AG04450 (cell line): ENCODE measurements around the gene PPP4C. TPM values are rescaled to one million over a fixed set of nuclear protein-coding genes. Genes with fewer than 3 reads are reported as not detected.
"Not testable (repeated sequence)": the region's sequence is repeated elsewhere in the genome, so short reads cannot be mapped to it uniquely, and the experiment has no call there.

Experiments
- CTCF ChIA-PET: fragments of 300-600, 350-600 bp; formaldehyde crosslinking; extraction: SDS; loops from one replicate; lab custom pipeline; 2022; ENCODE audit warnings: antibody characterized with exemption, inconsistent platforms; lab: Charles Lee
- POLR2A ChIA-PET: fragments of 350-600 bp; formaldehyde crosslinking; extraction: SDS; loops from one replicate; lab custom pipeline; 2021; ENCODE audit warnings: antibody characterized with exemption, inconsistent platforms; lab: Yijun Ruan, JAX
- DNase-seq: peaks from one replicate; pipeline ENCODE4 v3.0.0-alpha.2; 2011; ENCODE audit warnings: low read depth, low spot score
- H3K27ac ChIP-seq: one replicate; pipeline ENCODE4 v1.5.1; 2012; ENCODE audit warnings: low read depth, low read length, control low read depth
- H3K27me3 ChIP-seq: one replicate; pipeline ENCODE4 v1.6.0; 2012; ENCODE audit warnings: low read length; ENCODE audit not compliant: control insufficient read depth, insufficient read depth
- H3K4me3 ChIP-seq: 2 replicates; pipeline ENCODE4 v1.5.1; 2011; ENCODE audit warnings: mild to moderate bottlenecking, low read depth, low read length, control low read depth
- H3K9me3 ChIP-seq: 2 replicates; pipeline ENCODE4 v1.5.1; 2012; ENCODE audit warnings: low read length; ENCODE audit not compliant: control insufficient read depth, insufficient read depth
- CTCF ChIP-seq: IDR thresholded peaks from 2 replicates; pipeline ENCODE4 v1.5.1; 2011; ENCODE audit warnings: low read depth, low read length, control low read depth, inconsistent platforms
- polyA plus RNA-seq: library from polyadenylated mRNA; depleted of rRNA; stranded (reverse); fragments of >200 nt; gene quantifications from 2 replicates; pipeline ENCODE4 v1.2.3, GENCODE V29; 2011; rRNA removed

Gene PPP4C
- polyA plus RNA-seq, 1 experiment: 112 TPM

- Histone ChIP-seq H3K27me3 (no peaks in the 10 kb centered on the region), H3K27ac (no peak overlapping the region), H3K9me3 (no peaks in the 10 kb centered on the region), H3K4me3 (no peak overlapping the region)
- ChIA-PET CTCF (no interaction called here), POLR2A (no interaction called here)
- TF ChIP-seq CTCF: no peak
- no peak for DNase-seq
These were observed 49.2 kb downstream of the PPP4C start for GRCh38 chr16:30124985-30125379.

GRCh38 chr16:30125690-30126089 lies 49.9 kb downstream of the PPP4C start:
- H3K9me3 ChIP-seq, DNase-seq, H3K4me3 ChIP-seq, POLR2A ChIA-PET, H3K27ac ChIP-seq, H3K27me3 ChIP-seq, CTCF ChIA-PET: not testable (repeated sequence)

GRCh38 chr16:30127993-30128392 lies 52.2 kb downstream of the PPP4C start:
- no peaks in the 10 kb centered on the region for H3K9me3 ChIP-seq
- H3K4me3 ChIP-seq: no peak overlapping the region
- POLR2A ChIA-PET: no interaction called here
- no peak for TF ChIP-seq CTCF
- no peaks in the 10 kb centered on the region for H3K27me3 ChIP-seq
- CTCF ChIA-PET: no interaction called here
- H3K27ac ChIP-seq: no peak overlapping the region
- no peak for DNase-seq

GRCh38 chr16:30131869-30132475 lies 56.2 kb downstream of the PPP4C start:
- ChIA-PET CTCF (no interaction called here), POLR2A (no interaction called here)
- Histone ChIP-seq H3K27ac (no peak overlapping the region), H3K4me3 (no peak overlapping the region), H3K9me3 (no peaks in the 10 kb centered on the region), H3K27me3 (no peaks in the 10 kb centered on the region)
- TF ChIP-seq CTCF: no peak
- DNase-seq: no peak

- no peak overlapping the region for H3K27ac ChIP-seq
- DNase-seq: no peak
- CTCF ChIA-PET: no interaction called here
These were observed 56.8 kb downstream of the PPP4C start for GRCh38 chr16:30132591-30132990.

More at GRCh38 chr16:30132591-30132990, 56.8 kb downstream of the PPP4C start:
- TF ChIP-seq CTCF: no peak
- POLR2A ChIA-PET: no interaction called here
- Histone ChIP-seq H3K4me3 (no peak overlapping the region), H3K9me3 (no peaks in the 10 kb centered on the region), H3K27me3 (no peaks in the 10 kb centered on the region)

Other genes with a start within 250 kb of the PPP4C start
- 89.9 and 112 TPM in 2 replicates for gene CDIPT, start 212.8 kb upstream of the PPP4C start, polyA plus RNA-seq
- gene SEZ6L2, start 176.4 kb upstream of the PPP4C start, polyA plus RNA-seq: 5.0 and 6.8 TPM in 2 replicates
- 3.5 and 4.6 TPM in 2 replicates for gene ASPHD1, start 175.5 kb upstream of the PPP4C start, polyA plus RNA-seq
- gene KCTD13, start 149.8 kb upstream of the PPP4C start, polyA plus RNA-seq: 7.4 and 8.8 TPM in 2 replicates
- gene TMEM219, start 113.9 kb upstream of the PPP4C start, polyA plus RNA-seq: 88.6 and 107 TPM in 2 replicates
- 16.9 and 18.2 TPM in 2 replicates for gene TAOK2, start 102.1 kb upstream of the PPP4C start, polyA plus RNA-seq
- 2.5 and 3.8 TPM in 2 replicates for gene HIRIP3, start 80.4 kb upstream of the PPP4C start, polyA plus RNA-seq
- gene INO80E, start 79.8 kb upstream of the PPP4C start, polyA plus RNA-seq: 27.3 and 27.5 TPM in 2 replicates
- 0.22 and 0.46 TPM in 2 replicates for gene DOC2A, start 65.0 kb upstream of the PPP4C start, polyA plus RNA-seq
- not detected in 2 replicates for gene C16orf92, start 52.8 kb upstream of the PPP4C start, polyA plus RNA-seq
- not detected in 2 replicates for gene TLCD3B, start 44.7 kb upstream of the PPP4C start, polyA plus RNA-seq
- 631 and 806 TPM in 2 replicates for gene ALDOA, start 10.2 kb upstream of the PPP4C start, polyA plus RNA-seq
- not detected in 2 replicates for gene TBX6, start 15.9 kb downstream of the PPP4C start, polyA plus RNA-seq
- 15.6 and 23.1 TPM in 2 replicates for gene YPEL3, start 20.2 kb downstream of the PPP4C start, polyA plus RNA-seq
- gene GDPD3, start 37.5 kb downstream of the PPP4C start, polyA plus RNA-seq: 1.2 and 1.9 TPM in 2 replicates
- gene MAPK3, start 47.2 kb downstream of the PPP4C start, polyA plus RNA-seq: 82.5 and 91.7 TPM in 2 replicates
- gene CORO1A, start 107.6 kb downstream of the PPP4C start, polyA plus RNA-seq: 2.9 and 4.2 TPM in 2 replicates
- 17.5 and 38.2 TPM in 2 replicates for gene BOLA2B, start 117.7 kb downstream of the PPP4C start, polyA plus RNA-seq
- gene SLX1A, start 117.9 kb downstream of the PPP4C start, polyA plus RNA-seq: 3.8 and 13.4 TPM in 2 replicates
- 7.3 and 8.5 TPM in 2 replicates for gene SULT1A3, start 123.3 kb downstream of the PPP4C start, polyA plus RNA-seq
- 0.83 and 1.7 TPM in 2 replicates for gene NPIPB13, start 172.5 kb downstream of the PPP4C start, polyA plus RNA-seq